Stimulated activated CD4-positive, alpha-beta T cell treated with anti-CD3 and anti-CD28 coated beads, Interleukin-12 subunit alpha, Interleukin-12 subunit beta, amount 100 ng/mL, for 24 hours (primary cell): ENCODE results near the gene ARMC2.
"Not testable (repeated sequence)": the region's sequence is repeated elsewhere in the genome, so short reads cannot be mapped to it uniquely, and the experiment has no call there.

Source experiments
- DNase-seq, 2 experiments: peaks; one replicate each; pipeline ENCODE4 v3.0.0-alpha.2; 2020; ENCODE audit warnings: low read depth in 2 of 2

The ARMC2 gene

DNA sequence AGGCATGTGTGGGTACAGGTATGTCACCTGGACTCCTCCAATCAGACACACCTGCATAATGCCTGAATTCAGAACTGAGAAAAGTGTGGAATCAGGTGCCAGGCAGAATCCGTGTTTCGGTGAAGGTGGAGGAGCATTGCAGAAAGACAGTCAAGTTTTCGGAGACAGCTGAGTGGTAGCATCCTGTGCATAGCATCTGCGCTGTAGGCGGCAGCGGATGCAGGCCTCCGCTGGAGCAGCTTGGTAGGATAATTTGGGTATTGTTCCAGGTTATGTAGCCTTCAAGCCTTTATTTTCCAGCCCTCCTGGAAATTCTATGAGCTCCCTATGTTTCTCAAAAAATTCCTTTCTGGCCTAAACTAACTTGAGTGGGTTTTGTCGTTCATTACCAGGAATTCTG lies 15.5 kb upstream of the ARMC2 start:
- no peak for DNase-seq

DNA sequence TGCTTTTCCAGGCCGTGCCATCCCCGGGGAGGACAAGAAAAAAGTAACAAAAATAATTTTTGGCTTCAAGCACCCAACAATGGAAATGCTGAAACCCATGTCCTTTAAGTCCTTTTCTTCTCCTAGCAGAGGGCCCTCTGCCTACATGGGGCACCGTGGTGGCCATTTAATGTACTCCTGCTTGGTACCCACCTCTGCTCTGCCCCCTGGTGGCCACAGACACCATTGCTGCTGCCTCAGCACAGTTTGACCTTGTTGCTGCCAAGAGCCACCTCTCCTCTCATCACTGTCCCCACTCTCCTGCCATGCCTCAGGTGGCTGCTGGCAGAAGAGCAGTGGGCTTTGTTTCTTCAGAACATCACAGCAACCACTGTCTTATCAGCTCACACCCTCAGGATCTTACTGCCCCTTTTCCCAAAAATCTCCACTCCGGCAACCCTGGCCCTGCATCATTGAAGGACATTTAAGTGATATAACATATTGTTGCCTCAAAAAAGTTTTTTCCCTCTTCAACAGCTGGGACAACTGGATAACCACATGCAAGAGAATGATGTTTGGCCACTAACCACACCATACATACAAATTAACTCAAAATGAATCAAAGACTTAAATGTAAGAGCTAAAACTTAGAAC lies 12.9 kb upstream of the ARMC2 start:
- peak; percentile 67 to 84 for DNase-seq

DNA sequence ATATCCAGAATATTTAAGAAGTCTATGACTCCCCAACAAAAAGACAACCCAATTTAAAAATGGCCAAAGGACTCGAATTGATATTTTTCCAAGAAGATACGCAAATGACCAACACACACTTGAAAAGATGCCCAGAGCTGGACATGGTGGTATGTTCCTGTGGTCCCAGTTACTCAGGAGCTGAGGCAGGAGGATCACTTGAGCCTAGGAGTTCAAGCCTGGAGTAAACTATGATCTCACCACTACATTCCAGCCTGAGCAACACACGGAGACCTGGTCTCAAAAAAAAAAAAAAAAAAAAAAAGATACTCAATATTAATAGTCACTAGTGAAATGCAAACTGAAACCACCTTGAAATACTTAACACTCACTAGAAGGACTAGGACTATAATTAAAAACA lies 12.2 kb upstream of the ARMC2 start:
- no peak for DNase-seq

DNA sequence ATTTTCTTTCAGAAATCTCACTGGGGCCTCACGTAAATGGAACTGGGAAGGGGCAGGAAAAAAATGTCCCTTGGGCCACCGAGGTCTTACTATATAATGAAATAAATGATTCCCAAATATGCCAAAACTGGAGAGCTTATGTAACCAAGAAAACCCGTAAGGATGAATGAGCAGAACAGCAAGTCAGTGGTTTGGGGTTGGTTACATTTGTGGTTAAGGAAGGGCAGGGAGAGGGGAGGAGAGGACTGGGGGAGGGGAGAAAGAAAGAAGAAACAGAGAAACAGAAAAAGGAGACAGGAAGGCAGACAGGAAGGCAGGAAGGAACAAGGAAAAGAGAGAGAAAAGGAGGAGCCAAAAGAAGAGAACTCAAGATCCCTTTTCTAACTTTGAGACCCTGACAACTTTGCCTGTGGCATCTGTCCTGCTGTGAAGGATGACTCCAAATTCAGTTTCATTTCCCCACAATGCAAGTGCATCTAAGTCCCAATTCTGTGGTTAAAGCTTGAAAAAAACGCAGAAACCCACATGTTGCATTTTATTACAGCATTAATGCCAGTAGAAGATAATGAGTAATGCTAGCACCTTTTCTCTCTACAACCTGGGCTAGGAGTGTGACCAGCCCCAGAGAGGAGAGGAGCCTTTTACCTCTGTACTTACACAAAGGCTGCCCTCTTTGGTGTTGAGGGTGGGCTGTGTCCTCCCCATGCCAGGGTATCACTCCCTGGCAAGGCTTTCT lies 10.8 kb upstream of the ARMC2 start:
- no peak for DNase-seq

DNA sequence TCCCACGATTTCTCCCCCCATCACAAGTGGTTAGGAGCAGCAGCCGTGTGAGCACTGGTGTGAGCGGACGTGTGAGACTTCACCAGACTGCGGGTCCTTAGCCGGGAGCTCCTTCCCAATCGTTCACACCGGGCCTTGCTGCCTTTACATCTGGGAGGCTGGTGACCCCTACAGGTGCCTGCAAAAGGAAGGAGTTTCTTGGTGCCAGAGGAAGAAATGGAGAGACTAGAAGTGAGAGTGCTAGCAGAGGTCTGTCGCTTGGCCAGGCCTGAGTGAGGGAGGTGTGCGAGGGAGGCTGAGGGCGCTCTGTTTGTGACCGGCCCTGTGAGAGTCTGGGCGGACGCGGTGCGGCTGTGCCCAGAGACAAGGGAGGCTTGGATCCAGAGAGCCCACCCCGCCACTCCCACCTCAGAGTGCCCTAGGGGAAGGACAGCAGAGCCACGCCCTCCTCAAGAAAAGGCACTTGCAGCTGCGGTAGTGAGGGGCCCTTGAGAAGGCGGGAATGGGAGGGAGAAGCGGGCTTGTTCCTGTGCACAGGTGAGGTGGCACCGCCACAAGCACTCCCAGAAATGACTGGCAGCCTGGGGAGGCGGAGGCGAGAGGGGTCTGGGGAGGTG lies 10.0 kb upstream of the ARMC2 start:
- DNase-seq, result no peak

DNA sequence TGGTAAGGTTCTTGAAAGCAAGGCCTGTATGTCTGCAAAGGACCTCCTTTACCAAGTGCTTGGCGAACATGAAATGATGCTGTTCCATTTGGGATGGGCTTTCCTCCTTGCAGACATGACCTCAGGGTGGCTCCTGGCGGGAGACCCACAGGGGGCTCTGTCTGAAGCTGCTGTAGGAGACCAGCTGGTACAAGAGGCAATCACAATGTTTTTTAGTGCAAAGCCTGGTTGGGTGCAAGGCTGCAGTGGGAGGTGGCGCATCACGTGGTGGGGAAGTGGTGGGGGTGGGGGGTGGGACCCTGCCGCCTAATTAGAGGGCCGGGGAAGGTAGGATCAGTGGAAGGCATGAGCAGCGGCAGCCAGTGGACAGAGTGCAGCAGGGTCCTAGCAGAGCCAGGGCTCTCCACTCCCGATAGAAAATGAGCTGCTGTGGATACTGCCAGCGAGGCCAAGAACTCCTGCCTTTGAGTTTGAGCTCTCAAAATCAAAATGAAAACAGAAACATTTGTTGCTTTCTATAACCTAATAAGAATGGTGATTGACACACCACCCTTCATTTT lies 9.1 kb upstream of the ARMC2 start:
- DNase-seq, result no peak

DNA sequence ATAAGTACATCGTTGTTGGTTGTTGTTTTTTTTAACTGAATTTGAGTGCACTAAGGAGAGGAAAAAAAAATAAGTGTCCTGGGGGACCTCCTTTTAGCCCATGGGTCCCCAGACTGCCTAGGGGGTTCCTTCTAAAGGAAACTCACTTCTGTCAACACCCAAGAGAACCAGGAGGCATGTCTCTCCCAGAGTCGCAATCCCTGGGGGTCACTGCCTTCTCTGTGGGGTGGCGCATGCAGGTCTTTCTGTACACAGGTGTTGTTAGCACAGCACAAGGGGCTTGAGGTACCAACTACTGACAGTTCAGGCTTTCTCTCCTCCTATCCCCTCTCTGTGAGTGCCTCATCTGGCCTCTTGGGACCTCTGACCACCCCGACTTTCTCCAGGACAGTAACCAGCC lies 7.3 kb upstream of the ARMC2 start:
- no peak for DNase-seq

DNA sequence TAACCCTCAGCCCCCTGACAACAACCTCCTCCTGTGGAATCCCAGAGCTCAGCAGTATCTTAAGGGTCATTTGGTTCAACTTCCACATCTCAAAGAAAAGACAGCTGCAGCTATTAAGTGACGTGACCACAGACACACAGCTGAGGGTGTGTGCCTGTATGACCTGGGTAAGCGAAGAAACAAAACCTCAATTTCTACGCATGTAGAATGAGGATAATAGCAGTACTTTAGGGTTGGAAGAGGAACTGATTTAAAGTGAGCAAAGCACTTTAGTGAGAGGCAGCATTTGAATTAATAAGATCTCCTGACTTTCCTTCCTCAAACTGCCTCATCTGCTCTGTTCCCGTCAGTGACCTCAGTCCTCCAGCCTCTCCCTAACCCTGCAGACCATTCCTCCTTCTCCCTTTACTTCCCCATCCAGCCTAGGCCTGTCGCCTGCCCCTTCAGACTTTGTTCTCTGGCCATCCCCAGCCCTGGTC lies 6.8 kb upstream of the ARMC2 start:
- no peak for DNase-seq

DNA sequence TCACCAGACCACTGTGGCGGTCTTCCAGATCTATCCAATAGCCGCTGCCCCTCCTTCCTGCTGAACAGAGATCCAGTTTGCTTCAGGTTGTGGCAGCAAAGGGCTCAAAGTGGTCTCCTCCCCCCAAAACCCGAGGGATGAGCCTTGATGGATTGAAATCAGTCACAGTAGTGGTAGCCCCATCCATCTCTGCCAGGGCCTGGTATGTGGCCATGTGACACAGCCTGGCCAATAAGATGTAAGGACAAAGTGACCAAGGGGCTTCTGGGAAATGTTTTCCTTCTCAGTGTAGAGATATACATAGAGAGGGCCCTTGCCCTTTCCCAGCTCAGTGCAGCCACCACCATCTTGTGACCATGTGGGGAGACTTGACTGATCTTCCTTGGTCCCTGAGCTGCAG lies 4.1 kb upstream of the ARMC2 start:
- DNase-seq, result no peak

DNA sequence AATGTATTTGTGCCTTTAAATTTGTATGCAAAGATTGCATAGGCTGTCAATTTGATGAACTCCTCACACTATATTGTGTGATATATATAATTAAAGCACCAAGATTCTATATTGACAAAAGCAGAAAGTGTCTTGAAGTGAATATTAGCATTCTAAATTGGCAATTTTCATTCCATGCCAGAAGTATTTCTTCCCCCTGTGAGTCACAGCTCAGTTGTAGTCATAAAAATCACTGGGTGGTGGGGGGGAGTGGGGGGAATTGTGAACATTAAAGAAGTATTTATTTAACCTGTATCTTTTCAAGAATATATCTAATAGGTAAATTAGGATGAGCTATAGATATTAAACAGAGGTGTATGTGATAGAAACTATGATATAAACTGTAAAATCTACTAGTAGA lies 3.1 kb upstream of the ARMC2 start:
- DNase-seq, result no peak

DNA sequence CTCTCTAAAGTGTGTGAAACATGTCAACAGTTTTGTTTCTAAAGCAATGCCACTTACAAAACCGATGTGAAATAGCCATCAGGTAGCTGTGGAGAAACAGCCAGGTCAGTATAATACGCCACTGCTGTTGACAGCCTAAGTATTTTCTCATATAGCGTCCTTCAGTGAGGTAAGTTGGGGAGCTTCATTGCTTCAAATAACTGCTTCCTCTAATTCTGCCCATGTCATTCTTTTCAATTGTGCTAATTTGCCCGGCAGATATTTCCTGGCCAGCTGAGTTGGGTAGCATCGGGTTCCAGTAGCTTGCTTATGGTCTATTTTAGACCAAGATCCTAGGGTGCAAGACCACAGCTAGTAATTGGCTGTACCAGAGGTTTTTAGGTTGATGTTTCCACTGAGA lies 2.1 kb upstream of the ARMC2 start:
- no peak for DNase-seq

DNA sequence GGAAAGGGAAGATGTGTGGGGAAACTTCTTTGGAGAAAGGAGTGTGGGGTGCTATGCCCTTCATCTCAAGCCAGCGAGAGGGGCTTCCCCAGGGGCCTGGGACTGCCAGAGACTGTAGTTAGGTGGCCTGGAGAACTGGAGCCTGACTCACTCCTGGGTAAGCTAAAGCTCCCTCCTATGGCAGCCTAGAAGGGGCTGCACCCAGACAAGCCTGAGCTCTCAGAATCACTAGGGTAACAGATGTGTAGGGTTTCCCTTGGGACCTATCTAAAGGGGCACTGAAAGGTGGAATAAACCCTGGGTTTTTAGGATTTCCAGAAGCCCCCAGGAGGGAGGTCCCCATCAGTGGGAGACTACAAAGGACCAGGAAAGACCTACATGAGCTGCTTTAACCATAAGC lies 1.6 kb upstream of the ARMC2 start:
- no peak for DNase-seq

DNA sequence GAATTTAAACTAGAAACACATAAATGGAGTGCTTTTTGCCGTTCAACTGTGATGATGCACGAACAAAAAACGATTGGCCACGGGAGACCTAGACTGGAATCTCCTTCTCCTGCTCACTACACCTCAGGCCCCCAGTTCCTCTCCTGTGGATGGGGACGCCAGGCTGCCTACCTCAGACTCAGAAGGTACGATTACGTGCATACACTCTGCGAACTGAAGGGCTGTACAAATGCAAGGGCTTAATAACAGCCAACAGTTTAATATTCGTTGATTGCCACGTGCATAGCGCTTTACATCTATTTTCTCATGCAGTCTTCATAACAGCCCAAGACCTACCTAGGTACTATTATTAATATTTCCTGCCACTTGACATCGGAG lies 495 bp upstream of the ARMC2 start:
- DNase-seq, result no peak

DNA sequence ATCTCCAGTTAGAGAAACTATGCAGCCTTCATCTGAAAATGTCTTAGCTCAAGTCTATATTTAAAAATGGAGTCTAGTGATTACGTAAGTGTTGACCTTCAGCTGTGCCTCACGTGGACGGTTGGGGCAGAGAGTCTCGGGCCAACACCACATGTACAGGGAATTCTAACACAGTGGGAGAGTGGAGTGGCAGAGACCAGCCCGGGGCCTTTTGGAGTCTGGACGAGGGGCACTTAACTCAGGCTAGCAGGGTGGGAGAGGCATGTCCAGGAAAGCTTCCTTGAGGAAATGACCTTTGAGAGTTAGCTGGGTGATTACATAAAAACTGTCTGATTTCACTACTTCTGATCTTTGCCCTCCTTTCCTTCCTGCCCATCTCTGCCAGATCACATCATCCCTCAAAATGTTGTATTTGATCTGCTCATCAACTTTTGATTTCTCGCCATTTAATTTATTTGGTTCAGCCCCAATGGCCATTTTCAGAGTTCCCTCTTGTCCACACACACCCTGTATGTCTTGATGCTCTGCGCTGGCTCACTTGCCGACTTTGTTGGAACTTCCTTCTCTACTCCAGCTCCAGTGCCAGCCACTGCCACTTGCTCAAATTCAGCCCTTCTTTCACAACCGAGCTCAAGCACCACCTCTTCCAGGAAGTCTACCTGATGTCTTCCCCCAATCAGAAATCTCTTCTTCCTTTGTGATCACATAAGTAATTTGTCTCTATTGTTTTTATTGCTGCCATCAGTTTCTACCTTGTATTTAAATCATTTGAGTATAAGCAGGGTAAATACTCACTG lies 2.6 kb downstream of the ARMC2 start:
- no peak for DNase-seq

DNA sequence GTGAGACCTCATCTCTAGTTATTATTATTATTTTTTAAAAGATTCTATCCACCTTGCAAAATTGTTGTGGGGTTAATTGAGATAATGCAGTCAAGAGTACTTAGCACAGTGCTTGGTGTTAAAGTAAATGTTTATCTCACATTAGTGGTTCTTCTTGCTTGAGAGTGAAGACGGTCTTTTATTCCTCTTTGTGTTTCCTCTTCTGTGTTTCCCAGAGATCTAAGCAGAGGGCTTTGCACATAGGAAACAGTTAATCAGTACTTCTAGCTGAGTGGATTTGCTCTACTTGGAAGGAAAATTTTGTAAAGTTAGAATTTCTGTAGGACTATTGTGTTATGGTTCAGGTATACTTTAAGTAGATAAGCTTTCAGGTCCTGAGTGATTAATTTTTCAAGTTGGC lies 3.5 kb downstream of the ARMC2 start:
- no peak for DNase-seq

DNA sequence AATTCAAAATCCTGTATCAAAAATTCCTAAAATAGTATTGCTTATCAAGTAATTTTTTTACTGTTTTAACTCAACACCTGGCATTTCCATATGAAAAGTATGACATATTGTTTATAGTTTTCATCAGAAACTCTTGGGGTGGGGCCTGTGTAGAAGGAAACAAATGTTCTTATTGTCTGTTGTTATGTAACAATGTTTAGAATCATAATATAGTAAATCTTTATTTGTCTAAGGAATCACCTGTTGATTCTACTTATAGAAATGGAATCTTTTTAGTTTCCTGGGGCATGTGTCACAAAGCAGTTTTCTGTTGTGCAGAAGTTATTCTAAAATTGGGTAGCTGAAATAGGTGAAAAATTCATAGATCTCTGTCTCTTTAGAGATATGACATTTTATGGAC lies 4.9 kb downstream of the ARMC2 start:
- DNase-seq, result no peak

DNA sequence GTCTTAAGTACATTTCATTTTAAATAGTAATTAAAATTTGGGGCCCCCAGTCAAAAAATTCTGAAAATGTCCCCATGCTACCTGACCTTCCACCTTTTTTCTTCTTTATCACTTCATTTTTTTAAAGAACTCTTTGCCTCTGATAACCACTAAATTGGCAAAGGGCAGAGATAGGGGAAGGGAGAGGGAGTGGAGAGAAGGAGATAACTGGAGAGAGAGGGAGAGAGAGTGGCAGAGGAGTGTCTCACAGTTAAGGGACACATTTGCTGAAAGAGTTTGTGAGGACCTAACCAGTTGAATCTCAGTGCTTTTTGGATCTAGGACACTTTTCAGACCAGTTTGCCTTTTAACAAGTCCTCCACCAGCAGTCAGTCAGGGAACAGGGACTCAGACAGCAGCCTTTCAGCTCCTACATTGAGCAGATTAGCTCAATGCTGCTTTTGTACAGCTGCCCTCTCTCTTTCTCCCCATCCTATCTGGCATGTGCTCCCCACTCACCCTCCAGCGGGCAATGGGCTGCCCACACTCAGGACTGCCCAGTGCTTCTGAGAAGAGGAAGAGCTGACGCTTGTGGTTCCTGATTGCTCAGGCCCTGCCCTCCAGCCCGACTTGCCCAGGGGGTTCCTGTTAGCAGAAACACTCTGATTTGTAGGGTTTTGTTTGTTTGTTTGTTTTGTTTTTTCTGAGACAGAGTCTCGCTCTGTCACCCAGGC lies 14.4 kb downstream of the ARMC2 start:
- no peak for DNase-seq

DNA sequence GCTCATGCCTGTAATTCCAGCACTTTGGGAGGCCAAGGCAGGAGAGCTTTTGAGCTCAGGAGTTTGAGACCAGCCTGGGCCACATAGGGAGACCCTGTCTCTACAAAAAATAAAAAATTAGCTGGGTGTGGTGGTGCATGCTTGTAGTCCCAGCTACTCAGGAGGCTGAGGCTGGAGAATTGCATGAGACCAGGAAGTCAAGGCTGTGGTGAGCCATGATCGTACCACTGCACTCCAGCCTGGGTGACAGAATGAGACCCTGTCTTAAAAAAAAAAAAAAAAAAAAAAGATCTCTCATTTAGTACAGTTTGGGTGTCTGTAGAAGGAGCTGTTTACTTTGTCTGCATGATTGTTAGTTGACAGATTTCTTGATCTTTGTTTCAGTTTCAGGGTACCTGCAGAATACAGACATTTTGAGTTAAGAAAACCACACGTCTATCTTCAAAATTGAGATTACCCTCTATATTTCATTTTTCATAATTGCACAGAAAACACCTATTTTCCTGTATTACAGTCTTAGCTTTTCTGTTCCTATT lies 17.6 kb downstream of the ARMC2 start:
- not testable (repeated sequence) for DNase-seq

DNA sequence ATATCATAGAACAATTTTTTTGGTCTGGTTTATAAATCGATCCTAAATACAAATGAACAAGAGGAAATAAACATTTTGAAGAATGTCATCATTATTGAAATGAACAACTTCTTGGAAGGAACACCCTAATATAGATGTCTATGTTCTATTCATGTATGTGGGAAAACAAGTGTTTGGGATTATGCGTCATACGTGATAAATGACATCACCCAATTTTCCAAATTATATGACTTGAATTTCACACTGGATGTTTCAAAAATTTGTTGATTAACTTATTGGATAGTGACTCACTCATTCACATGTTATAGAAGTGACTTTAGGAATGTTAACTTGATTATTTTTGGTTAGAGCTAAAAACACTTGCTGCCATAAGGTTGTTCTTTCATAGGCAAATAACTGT lies 18.6 kb downstream of the ARMC2 start:
- no peak for DNase-seq

DNA sequence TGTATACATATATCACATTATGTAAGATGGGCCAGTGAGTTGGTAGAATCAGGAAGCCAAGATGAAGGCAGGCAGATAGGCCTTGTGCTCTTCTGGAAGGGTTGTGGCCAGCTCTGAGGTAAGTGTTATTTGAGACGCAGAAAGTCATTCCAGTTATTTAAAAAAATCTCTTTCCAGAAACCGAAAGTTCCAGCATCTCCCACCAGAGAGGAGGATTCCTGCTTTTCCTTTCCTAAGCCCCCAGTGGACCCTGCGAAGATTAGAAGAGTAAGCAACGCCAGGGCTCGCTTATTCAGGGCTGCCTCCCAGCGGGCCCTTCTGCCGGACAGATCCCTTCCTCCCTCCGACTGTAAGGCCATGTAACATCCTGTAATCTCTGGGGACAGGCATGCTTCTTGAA lies 20.4 kb downstream of the ARMC2 start:
- no peak for DNase-seq

DNA sequence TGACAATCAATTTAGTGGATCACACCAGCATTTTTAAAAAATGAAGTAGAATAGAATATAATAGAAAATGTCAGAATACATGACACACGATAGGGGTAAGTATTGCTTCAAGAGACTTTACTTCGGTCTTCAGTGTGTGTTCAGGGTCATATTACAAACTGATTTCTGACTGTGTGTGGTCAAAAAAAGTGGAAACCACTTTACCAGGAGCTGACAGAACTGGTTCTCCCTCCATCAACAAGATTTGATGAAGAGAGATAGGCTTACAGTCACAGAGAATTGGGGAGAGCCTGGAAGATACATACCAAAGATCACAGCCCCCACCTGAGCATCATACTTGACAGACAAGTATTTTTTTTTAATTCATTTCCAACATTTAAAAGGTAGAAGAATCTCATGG lies 21.7 kb downstream of the ARMC2 start:
- no peak for DNase-seq
